Midbrain (tissue), 1 donor: ENCODE measurements around the gene ATL3.
"Not testable (repeated sequence)": the region's sequence is repeated elsewhere in the genome, so short reads cannot be mapped to it uniquely, and the experiment has no call there.

Experiments
- DNase-seq: peaks from one replicate; lab custom pipeline; 2025; lab: John Stamatoyannopoulos, UW

ATL3 gene

DNA sequence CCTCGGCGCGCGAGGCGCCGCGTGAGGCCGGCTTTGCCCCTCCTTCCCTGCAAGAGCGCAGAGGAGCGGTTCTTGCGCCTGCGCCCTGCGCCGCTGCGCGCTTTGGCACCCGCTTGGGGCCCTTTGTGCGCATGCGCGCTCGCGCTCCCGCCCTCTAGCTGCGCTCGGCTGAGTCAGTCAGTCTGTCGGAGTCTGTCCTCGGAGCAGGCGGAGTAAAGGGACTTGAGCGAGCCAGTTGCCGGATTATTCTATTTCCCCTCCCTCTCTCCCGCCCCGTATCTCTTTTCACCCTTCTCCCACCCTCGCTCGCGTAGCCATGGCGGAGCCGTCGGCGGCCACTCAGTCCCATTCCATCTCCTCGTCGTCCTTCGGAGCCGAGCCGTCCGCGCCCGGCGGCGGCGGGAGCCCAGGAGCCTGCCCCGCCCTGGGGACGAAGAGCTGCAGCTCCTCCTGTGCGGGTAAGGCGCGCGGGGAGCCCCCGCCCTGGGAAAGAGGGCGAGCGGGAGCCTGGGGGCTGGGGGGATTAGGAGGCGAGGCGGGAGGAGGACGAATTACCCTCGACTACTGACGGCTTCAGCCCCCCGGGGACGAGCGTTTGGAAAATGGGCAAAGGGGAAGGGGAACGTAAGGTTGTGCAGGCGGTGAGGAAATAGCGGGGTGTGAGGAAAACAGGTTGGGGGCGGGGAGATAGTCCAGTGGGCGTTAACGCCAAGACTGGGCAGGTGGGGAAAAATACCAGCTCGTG lies 10.3 kb upstream of the ATL3 start, which contains the start of gene RTN3:
Gene RTN3, plus strand, starts transcription at position 180 of the 745 bp plus-strand sequence. Its CDS starts 137 bp downstream, at position 317.
- peak; percentile 99 for DNase-seq

- peak; percentile 81 for DNase-seq
Observed at GRCh38 chr11:63680834-63681320, 9.7 kb upstream of the ATL3 start.

- no peak for DNase-seq
Observed at GRCh38 chr11:63673579-63673978, 2.4 kb upstream of the ATL3 start.

DNA sequence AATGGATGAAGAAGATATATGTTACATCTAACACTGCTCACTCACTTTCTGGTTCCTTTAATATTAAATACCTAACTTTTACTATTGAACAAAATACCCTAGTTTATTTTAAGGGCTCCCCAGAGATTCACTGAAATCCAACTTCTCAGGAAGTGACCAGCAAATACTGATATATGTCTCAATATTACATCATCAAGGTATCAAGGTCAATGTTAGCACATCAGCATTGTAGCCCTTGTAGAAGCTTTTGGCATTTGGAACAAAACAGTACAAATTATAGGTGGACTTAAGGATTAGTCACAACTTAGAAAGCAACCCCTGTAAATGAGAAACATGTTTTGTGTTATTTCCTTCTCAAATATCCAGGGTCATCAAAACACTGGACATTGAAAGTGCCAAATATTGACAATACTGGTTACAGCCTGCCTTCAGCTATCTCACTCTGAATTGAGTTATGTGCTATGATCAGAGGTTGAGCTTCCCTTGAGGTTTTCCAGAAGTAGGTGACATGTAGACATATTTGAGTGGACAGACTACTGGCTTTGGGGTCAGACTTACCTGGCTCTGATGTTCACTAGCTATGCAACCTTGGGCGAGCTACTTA lies 1.9 kb upstream of the ATL3 start:
- DNase-seq, result no peak

GRCh38 chr11:63672156-63672463 lies 934 bp upstream of the ATL3 start:
- DNase-seq, result no peak

GRCh38 chr11:63670433-63671321 lies 499 bp downstream of the ATL3 start:
- DNase-seq, result peak; percentile 83

GRCh38 chr11:63670096-63670432 lies 1.1 kb downstream of the ATL3 start:
- DNase-seq, result no peak

DNA sequence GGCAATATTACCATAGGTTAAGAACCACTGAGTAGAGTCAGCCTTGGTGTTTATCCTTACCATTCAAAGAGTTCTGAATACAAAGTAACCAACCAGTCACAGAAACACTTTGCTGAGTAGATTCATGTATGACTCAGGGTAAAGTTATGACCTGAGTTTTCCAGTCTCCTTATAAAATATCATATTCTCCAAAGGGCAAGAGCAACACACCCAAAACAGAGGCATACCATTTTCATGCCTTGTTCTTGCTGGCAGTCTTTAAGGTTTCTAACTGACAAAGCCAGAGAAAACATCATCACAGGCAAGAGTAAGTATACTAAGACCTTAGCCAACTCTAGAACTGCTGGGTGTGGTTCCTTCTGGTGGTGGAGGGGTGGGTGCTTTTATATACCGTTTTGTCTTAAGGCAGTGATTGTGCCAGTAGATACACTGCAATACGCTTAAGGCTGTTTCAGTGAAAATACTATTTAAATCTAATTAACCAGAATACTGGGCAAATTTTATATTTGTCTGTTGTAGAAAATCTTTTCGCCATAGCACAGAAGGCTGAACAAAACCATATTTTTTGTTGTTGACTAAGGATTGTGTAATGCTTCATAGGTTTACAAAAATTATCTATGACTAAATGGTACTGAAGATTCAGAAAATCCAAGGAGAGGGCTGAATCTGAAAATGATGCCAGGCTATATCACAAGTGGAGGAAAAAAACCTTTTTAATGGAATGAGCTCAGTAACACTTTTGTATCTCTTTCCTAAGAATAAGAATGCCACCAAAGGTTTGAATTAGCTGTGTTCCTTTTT lies 3.0 kb downstream of the ATL3 start:
- no peak for DNase-seq

DNA sequence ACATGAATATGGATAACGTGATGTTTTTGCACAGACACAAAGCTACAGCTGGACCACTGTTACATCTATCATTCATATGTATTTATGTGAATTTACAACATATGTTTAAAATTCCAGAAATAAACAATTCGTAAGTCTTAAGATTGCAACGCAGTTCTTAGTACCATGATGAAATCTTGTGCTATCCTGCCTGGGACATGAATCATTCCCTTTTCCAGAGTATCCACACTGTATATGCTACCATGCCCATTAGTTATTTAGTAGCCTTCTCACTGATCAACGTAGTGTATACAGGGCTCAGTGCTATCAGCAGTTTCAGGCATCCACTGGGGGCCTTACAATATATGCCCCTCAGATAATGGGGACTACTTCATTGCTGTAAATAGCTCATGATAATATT lies 4.3 kb downstream of the ATL3 start:
- no peak for DNase-seq

DNA sequence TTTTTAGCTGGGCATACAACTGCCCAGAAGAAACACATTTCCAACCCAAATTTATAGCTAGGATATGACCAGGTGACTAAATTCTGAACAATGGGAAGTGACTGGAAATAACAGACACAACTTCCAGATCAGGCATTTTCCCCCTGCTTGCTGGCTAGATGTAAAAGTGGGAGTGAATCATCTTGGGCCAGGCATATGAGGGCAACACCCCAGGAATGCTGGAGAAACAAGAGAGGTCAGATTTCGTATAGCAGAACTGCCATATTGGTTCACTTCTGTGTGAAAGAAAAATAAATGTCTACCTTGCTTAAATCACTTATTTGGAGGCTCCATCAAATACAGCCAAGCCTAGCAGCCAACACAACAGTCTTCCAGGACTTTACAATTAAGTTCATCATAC lies 7.4 kb downstream of the ATL3 start:
- no peak for DNase-seq

DNA sequence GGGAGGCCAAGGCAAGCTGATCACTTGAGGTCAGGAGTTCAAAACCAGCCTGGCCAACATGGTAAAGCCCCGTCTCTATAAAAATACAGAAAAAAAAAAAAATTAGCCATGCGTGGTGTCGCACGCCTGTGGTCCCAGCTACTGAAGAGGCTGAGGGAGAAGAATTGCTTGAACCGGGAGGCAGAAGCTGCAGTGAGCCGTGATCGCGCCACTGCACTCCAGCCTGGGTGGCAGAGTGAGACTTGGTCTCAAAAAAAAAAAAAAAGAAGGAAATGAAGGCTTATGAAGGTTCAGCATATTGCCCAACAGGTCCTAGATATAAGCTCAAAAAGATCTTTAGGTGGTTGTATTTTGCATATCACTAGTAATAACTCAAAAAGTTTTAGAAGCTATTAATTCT lies 10.2 kb downstream of the ATL3 start:
- no peak for DNase-seq

DNA sequence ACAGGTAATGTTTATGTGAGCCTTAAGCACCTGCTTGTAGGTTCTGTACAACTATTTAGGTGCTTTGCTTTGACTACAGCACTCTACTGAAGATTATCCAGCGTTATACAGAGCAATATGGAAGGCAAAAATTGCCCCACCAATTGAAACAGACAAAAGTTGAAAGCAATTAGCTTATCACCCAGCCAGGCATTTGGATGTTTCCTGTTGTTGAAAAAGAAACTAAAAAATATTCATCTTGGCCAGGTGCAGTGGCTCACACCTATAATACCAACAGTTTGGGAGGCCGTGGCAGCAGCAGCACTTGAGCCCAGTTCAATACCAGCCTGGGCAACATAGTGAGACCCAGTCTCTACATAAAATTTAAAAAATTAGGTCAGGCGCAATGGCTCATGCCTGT lies 18.5 kb downstream of the ATL3 start:
- no peak for DNase-seq

DNA sequence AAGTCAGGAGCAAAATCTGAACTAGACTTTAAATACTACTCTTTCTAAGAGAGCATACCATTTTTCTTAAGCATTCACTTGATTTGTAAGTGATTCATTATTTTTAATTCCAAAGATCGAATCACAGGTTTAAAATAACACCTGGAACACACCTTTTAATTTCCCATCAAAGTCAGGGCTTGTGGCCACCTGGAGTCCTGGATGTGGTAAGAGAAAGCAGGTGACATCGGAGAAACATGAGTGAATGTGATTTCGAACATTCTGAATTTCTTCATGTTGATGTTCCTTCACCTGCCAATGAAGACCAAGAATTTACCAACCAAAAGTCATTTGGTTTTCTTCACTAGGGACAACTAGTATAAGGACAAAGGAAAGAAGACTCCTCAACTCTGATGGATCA lies 28.0 kb downstream of the ATL3 start:
- DNase-seq, result no peak

DNA sequence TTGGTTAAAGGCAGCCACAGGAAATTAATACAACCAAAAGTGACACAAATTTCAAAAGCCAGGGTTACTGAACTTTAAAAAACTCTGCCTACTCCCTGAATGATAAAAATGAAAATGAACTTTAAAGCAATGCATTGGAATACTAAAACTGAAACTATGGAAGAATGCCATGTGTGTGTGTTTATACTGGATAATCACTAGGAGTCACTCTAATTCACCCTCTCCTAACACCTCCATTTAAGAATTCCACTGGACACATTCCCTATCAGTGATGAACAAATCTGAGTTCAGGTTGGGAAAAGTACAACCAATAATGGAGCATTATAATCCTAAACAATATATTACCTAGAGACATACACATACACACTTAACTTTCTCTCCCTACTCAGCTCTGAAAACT lies 29.4 kb downstream of the ATL3 start:
- no peak for DNase-seq

DNA sequence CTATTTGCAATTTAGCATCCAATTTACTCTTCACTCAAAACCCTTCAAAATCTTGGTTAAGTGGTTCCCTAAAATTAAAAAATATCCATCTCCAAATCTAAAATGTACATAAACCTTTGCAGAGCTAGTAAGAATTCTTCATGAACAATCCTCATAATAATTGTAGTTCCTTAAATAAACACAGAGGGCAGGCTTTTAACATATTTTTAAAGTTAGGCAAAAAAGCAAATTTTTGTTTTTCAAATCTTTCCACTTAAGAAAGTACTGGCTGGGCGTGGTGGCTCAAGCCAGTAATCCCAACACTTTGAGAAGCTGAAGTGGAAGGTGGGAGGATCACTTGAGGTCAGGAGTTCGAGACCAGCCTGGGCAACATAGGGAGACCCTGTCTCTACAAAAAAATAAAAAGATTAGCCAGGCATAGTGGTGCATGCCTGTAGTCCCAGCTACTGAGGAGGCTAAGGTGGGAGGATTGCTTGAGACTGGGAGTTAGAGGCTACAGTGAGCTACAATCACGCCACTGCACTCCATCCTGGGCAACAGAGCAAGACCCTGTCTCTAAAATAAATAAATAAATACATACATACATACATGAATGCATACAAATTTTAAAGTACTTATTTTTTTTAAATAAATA lies 31.9 kb downstream of the ATL3 start:
- peak; percentile 13 for DNase-seq

DNA sequence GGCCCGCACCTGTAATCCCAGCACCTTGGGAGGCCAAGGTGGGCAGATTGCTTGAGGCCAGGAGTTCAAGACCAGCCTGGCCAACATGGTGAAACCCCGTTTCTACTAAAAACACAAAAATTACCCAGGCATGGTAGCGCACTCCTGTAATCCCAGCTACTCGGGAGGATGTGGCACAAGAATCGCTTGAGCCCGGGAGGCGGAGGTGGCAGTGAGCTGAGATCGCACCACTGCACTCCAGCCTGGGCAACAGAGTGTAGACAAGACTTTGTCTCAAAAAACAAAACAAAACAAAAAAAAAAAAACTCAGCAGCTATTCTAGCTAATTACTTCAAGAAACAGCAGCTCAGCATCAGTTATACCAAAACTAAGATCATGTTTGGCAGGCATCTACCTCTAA lies 32.7 kb downstream of the ATL3 start:
- DNase-seq, result not testable (repeated sequence)

DNA sequence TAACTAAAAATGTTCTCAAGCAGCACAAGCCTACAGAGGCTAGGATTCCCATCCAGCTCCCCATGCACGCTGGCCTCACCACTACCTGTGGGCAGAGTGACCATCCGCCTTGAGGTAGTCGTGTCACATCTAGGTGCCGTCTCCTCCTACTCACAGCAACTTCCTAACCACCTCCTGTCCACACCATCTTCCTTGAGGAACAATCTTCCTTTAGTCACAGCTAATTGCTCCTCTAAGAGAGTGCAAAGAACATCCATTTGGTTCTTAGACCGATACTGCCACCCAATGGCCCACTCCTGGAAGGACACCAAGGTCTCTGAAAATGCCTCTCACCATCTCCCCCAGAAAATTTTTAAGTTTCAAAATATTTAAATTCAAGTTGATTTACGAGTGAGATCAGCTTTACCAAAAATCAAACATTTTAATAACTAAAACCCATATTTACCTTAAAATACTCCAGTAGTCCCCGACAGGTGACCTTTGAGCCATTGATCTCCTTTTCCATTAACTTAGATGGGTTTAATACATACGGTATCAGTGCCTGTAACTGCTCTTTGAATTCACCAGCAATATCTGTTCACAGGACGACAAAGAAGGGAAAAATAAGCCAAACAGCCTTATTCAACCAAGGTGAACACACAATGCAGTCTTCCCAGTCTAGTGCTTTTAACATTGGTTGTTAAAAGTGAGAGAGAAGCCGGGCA lies 35.3 kb downstream of the ATL3 start:
- DNase-seq, result peak; percentile 85

DNA sequence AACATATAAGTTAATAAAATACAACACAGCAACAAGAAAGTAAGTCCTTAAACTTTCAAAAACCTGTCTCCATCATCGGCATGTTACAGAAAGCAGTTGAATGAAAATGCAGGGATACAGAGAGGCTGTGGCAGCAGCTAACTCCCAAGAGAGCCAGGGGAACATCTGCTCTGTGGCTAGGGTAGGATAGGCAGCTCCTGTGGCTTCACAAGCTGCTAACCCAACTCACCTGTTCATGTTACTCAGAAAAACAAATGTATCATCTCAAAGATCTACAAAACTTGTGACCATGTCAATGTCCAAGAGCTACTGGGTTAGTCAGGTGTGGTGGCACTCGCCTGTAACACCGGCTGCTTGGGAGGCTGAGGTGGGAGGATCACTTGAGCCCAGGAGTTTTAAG lies 41.8 kb downstream of the ATL3 start:
- no peak for DNase-seq

DNA sequence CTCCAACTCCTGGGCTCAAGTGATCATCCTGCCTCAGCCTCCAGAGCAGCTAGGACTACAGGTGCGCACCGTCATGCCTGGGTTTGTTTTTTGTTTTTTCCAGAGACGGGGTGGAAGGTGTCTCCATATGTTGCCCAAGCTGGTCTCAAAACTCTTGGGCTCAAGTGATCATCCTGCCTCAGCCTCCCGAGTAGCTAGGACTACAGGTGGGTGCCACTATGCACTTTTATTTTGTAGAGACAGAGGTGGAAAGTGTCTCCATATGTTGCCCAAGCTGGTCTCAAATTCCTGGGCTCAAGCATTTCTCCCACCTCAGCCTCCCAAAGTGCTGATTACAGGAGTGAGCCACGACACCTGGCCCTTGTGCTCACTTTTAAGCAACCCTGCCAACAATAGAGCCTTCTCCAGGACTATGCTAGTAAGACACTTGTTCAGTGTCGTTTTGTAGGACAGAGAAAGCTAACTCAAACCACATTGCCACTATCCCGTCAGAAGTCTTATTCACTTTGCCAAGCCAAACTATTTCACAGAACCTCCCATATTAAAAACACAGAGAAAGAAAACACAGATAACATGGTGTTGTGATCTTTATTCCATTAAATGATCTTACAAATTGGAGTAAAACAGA lies 47.5 kb downstream of the ATL3 start:
- no peak for DNase-seq

- no peak for DNase-seq
Observed at GRCh38 chr11:63622323-63622722, 48.9 kb downstream of the ATL3 start.
